Smooth muscle cell (in vitro differentiated cells): ENCODE results near the gene ATG10. TPM values are rescaled to one million over a fixed set of nuclear protein-coding genes. Genes with fewer than 3 reads are reported as not detected.

Experiments
- DNase-seq: peaks from one replicate; lab custom pipeline; 2025; ENCODE audit not compliant: unreplicated experiment; lab: John Stamatoyannopoulos, UW
- H2AFZ ChIP-seq: fragments of 200-600 bp; sonication (generic); 2 replicates; pipeline ENCODE4 v1.6.0; 2016; ENCODE audit warnings: antibody characterized with exemption, low read depth, mild to moderate bottlenecking
- H3F3A ChIP-seq: fragments of 200-600 bp; sonication (generic); 2 replicates; pipeline ENCODE4 v1.6.0; 2017; ENCODE audit warnings: antibody characterized with exemption, low read depth
- H3K27ac ChIP-seq: fragments of 200-600 bp; sonication (generic); 2 replicates; pipeline ENCODE4 v1.5.1; 2016; ENCODE audit warnings: low read depth, mild to moderate bottlenecking
- H3K27me3 ChIP-seq: fragments of 200-600 bp; sonication (generic); 2 replicates; pipeline ENCODE4 v1.6.1; 2016; ENCODE audit warnings: low read depth, mild to moderate bottlenecking
- H3K36me3 ChIP-seq: fragments of 200-600 bp; sonication (generic); 2 replicates; pipeline ENCODE4 v1.5.1; 2016; ENCODE audit warnings: low read depth
- H3K4me1 ChIP-seq: fragments of 200-600 bp; sonication (generic); 2 replicates; pipeline ENCODE4 v1.5.1; 2016; ENCODE audit warnings: low read depth
- H3K4me2 ChIP-seq: fragments of 200-600 bp; sonication (generic); 2 replicates; pipeline ENCODE4 v1.6.0; 2016; ENCODE audit warnings: mild to moderate bottlenecking
- H3K4me3 ChIP-seq: fragments of 200-600 bp; sonication (generic); 2 replicates; pipeline ENCODE4 v1.5.1; 2016; ENCODE audit warnings: mild to moderate bottlenecking
- H3K79me2 ChIP-seq: fragments of 200-600 bp; sonication (generic); 2 replicates; pipeline ENCODE4 v1.6.0; 2016; ENCODE audit warnings: low read depth, mild to moderate bottlenecking
- H3K9ac ChIP-seq: fragments of 200-600 bp; sonication (generic); 2 replicates; pipeline ENCODE4 v1.6.0; 2016; ENCODE audit warnings: low read depth
- H3K9me3 ChIP-seq: fragments of 200-600 bp; sonication (generic); replicated peaks from 2 replicates; pipeline ENCODE4 v1.5.1; 2016; ENCODE audit warnings: low read depth
- H4K20me1 ChIP-seq: fragments of 200-600 bp; sonication (generic); 2 replicates; pipeline ENCODE4 v1.6.0; 2016; ENCODE audit warnings: low read depth
- WGBS: methylation state at CpG from one replicate; pipeline ENCODE4 v1.1.7; 2016; ENCODE audit warnings: low lambda C conversion rate; 5-methylcytosine and 5-hydroxymethylcytosine counted together
- polyA plus RNA-seq: library from polyadenylated mRNA; unstranded; fragments of >200 nt; fragmentation: Nextera tagmentation; extraction: Ambion mirVana; gene quantifications from 2 replicates; pipeline ENCODE4 v1.2.1, GENCODE V29; 2016
- total RNA-seq: library from RNA; depleted of rRNA; stranded (reverse); fragments of >200 nt; gene quantifications from 2 replicates; pipeline ENCODE4 v1.2.3, GENCODE V29; 2014
- TF ChIP-seq, protein P1 (sequence below): fragments of 200-600 bp; sonication (generic); IDR thresholded peaks from 2 replicates; pipeline ENCODE4 v1.5.1; 2017; ENCODE audit warnings: borderline replicate concordance, mild to moderate bottlenecking, antibody characterized with exemption; ENCODE audit not compliant: insufficient read depth, poor library complexity, severe bottlenecking

ATG10 gene
- total and polyA plus RNA-seq, 2 experiments from 2014 or later = 7.2 to 12.5 TPM

- Histone ChIP-seq H3K9ac (no peak overlapping the region), H3F3A (peaks cover 20% of the 10 kb centered on the region), H3K9me3 (no peaks in the 10 kb centered on the region), H3K27ac (peak overlapping the region; percentile 73), H3K79me2 (peaks cover 29% of the 10 kb centered on the region), H3K27me3 (no peaks in the 10 kb centered on the region), H3K36me3 (peaks cover 17% of the 10 kb centered on the region), H4K20me1 (peaks cover 10% of the 10 kb centered on the region), H3K4me3 (no peak overlapping the region), H3K4me1 (peaks cover 30% of the 10 kb centered on the region), H3K4me2 (no peak overlapping the region), H2AFZ (no peak overlapping the region)
- WGBS = 74% methylated on average over 20 of the region's 31 CpGs
- TF ChIP-seq, protein P1, sequence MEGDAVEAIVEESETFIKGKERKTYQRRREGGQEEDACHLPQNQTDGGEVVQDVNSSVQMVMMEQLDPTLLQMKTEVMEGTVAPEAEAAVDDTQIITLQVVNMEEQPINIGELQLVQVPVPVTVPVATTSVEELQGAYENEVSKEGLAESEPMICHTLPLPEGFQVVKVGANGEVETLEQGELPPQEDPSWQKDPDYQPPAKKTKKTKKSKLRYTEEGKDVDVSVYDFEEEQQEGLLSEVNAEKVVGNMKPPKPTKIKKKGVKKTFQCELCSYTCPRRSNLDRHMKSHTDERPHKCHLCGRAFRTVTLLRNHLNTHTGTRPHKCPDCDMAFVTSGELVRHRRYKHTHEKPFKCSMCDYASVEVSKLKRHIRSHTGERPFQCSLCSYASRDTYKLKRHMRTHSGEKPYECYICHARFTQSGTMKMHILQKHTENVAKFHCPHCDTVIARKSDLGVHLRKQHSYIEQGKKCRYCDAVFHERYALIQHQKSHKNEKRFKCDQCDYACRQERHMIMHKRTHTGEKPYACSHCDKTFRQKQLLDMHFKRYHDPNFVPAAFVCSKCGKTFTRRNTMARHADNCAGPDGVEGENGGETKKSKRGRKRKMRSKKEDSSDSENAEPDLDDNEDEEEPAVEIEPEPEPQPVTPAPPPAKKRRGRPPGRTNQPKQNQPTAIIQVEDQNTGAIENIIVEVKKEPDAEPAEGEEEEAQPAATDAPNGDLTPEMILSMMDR = no peak
- DNase-seq = no peak
These were observed 302.8 kb downstream of the ATG10 start for GRCh38 chr5:82274343-82275211.

DNA sequence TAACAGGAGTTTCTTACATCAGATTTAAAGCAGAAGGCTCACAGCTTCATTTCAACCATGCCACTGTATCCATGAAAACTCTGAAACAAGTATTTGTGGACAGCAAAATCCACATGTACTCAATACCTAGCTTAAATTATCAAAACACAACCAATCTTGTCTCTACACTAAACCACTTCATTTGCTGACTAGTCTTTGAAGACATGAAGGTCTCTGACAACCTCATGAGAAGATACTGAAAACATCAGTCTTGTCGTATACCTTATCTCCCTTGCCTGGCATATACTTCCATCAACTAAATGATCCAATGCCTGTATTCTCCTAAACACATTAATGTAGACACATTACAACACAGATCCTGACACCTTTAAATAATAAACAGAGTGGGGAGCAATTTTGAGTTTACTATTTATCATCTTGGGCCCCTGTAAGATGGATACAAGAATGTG is 303.4 kb downstream of the ATG10 start:
- Histone ChIP-seq H3K36me3 (peaks cover 17% of the 10 kb centered on the region), H3K9ac (no peak overlapping the region), H3K79me2 (peaks cover 29% of the 10 kb centered on the region), H3F3A (peaks cover 20% of the 10 kb centered on the region), H2AFZ (no peak overlapping the region), H4K20me1 (peaks cover 10% of the 10 kb centered on the region), H3K4me3 (no peak overlapping the region), H3K27ac (peak overlapping the region; percentile 73), H3K4me1 (peaks cover 30% of the 10 kb centered on the region), H3K27me3 (no peaks in the 10 kb centered on the region), H3K9me3 (no peaks in the 10 kb centered on the region), H3K4me2 (no peak overlapping the region)
- TF ChIP-seq, protein P1 = no peak
- no peak for DNase-seq
- WGBS = 83% methylated on average over 1 of the region's 1 CpG

GRCh38 chr5:82276800-82277612 is 305.2 kb downstream of the ATG10 start:
- Histone ChIP-seq H2AFZ (no peak overlapping the region), H4K20me1 (peaks cover 10% of the 10 kb centered on the region), H3K27ac (peak overlapping the region; percentile 73), H3K4me3 (peak overlapping the region; percentile 82), H3K79me2 (peaks cover 29% of the 10 kb centered on the region), H3K4me1 (peaks cover 20% of the 10 kb centered on the region), H3K36me3 (peaks cover 11% of the 10 kb centered on the region), H3K9ac (peak overlapping the region; percentile 83), H3F3A (peaks cover 20% of the 10 kb centered on the region), H3K4me2 (peak overlapping the region; percentile 97), H3K9me3 (no peaks in the 10 kb centered on the region), H3K27me3 (no peaks in the 10 kb centered on the region)
- TF ChIP-seq, protein P1 = no peak
- 72% methylated on average over 11 of the region's 11 CpGs for WGBS
- DNase-seq = no peak
